LNCAP (cell line): ENCODE data around the gene ITGB8.

Experiments used
- CTCF ChIP-seq: fragments of 450-650 bp; IDR thresholded peaks from 2 replicates; pipeline ENCODE4 v1.5.1; 2017; ENCODE audit warnings: mild to moderate bottlenecking

The ITGB8 gene

GRCh38 chr7:20364571-20365196 is 34.0 kb downstream of the ITGB8 start:
- TF ChIP-seq CTCF: no peak

- TF ChIP-seq CTCF: no peak
These were observed 34.8 kb downstream of the ITGB8 start for GRCh38 chr7:20365486-20365885.

- no peak for TF ChIP-seq CTCF
These were observed 43.7 kb downstream of the ITGB8 start for GRCh38 chr7:20374399-20374798.

- no peak for TF ChIP-seq CTCF
These were observed 46.1 kb downstream of the ITGB8 start for GRCh38 chr7:20376796-20377195.

- TF ChIP-seq CTCF: no peak
These were observed 50.8 kb downstream of the ITGB8 start for GRCh38 chr7:20381406-20382034.

GRCh38 chr7:20383351-20383750 is 52.7 kb downstream of the ITGB8 start:
- TF ChIP-seq CTCF: no peak

GRCh38 chr7:20385126-20385525 is 54.4 kb downstream of the ITGB8 start:
- TF ChIP-seq CTCF: no peak

GRCh38 chr7:20388084-20388483 is 57.4 kb downstream of the ITGB8 start:
- no peak for TF ChIP-seq CTCF
